Ascending aorta (tissue), 2 donors: ENCODE measurements around the gene ITGBL1. TPM values are rescaled to one million over a fixed set of nuclear protein-coding genes. Genes with fewer than 3 reads are reported as not detected.

ENCODE experiments used
- DNase-seq, 2 donors: peaks; one replicate each; pipeline ENCODE4 v3.0.0-alpha.2; 2019; ENCODE audit warnings: low spot score in 2 of 2
- H3K27ac ChIP-seq, 2 donors: fragments of 200-600 bp; sonication (generic); one replicate each; pipeline ENCODE4 v1.5.1; 2016 to 2017; ENCODE audit warnings: mild to moderate bottlenecking in 1 of 2
- H3K27me3 ChIP-seq: fragments of 200-600 bp; sonication (generic); one replicate; pipeline ENCODE4 v1.5.1; 2017
- H3K36me3 ChIP-seq, 2 donors: fragments of 200-600 bp; sonication (generic); one replicate each; pipeline ENCODE4 v1.5.1; 2016
- H3K4me1 ChIP-seq, 2 donors: fragments of 200-600 bp; sonication (generic); one replicate each; pipeline ENCODE4 v1.5.1; 2016 to 2017; ENCODE audit warnings: mild to moderate bottlenecking in 1 of 2
- H3K4me3 ChIP-seq, 2 donors: fragments of 200-600 bp; sonication (generic); one replicate each; pipeline ENCODE4 v1.5.1; 2016 to 2017; ENCODE audit warnings: mild to moderate bottlenecking in 1 of 2
- H3K9me3 ChIP-seq, 2 donors: fragments of 200-600 bp; sonication (generic); one replicate each; pipeline ENCODE4 v1.5.1; 2016
- intact Hi-C: fragments of 100-400 bp; cut with DNase I; formaldehyde crosslinking; loops from one replicate; pipeline ENCODE4 v1.15.1; 2023
- total RNA-seq: library from RNA; depleted of rRNA; stranded (reverse); fragments of >200 nt; gene quantifications from one replicate; pipeline ENCODE4 v1.1.0, GENCODE V29; 2016
- TF ChIP-seq, protein P1 (sequence below), 3 experiments: fragments of 200-600 bp in 2 of 3; fragments of 450-650 bp in 1 of 3; sonication (generic) in 2 of 3; IDR thresholded peaks; one replicate each; pipeline ENCODE4 v1.5.1; 2016 to 2019; ENCODE audit warnings: antibody characterized with exemption in 3 of 3, mild to moderate bottlenecking in 1 of 3, moderate library complexity in 1 of 3

ITGBL1 gene
- total RNA-seq, 1 donor from 2014 or later = 47.1 TPM

DNA sequence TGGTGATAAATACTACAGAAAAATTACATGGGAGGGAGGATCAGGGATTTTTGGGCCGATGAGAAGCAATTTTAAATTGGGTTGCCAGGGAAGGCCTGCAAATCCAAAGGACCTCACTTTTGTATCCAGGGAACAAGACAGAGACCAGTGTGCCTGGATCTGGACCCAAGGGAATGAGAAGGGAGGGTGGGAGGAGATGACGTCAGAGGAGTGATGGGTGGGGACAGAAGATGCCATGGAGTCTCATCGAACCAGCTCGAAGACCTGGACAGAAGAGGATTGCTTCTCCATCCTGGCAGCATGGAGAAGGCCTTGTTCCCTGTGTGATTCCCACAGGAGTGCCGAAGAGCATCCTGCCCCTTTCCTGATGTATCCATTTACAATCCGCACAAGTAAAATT, 68.9 kb downstream of the ITGBL1 start:
- peak overlapping the region; percentile 35 to 72 for H3K27ac ChIP-seq
- no peak for DNase-seq
- H3K9me3 ChIP-seq = no peaks in the 10 kb centered on the region
- intact Hi-C loops = loop anchor here (10.0 kb wide), 1 partner anchor 1073 kb away; the partner anchor contains the start of gene TPP2
- TF ChIP-seq, protein P1, sequence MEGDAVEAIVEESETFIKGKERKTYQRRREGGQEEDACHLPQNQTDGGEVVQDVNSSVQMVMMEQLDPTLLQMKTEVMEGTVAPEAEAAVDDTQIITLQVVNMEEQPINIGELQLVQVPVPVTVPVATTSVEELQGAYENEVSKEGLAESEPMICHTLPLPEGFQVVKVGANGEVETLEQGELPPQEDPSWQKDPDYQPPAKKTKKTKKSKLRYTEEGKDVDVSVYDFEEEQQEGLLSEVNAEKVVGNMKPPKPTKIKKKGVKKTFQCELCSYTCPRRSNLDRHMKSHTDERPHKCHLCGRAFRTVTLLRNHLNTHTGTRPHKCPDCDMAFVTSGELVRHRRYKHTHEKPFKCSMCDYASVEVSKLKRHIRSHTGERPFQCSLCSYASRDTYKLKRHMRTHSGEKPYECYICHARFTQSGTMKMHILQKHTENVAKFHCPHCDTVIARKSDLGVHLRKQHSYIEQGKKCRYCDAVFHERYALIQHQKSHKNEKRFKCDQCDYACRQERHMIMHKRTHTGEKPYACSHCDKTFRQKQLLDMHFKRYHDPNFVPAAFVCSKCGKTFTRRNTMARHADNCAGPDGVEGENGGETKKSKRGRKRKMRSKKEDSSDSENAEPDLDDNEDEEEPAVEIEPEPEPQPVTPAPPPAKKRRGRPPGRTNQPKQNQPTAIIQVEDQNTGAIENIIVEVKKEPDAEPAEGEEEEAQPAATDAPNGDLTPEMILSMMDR (IDR thresholded peaks at IDR 0.05) = no peak
- H3K27me3 ChIP-seq = no peaks in the 10 kb centered on the region
- H3K4me1 ChIP-seq = peaks cover 0 to 22% of the 10 kb centered on the region in 2 donors
- no peak overlapping the region for H3K4me3 ChIP-seq
- no peaks in the 10 kb centered on the region for H3K36me3 ChIP-seq

DNA sequence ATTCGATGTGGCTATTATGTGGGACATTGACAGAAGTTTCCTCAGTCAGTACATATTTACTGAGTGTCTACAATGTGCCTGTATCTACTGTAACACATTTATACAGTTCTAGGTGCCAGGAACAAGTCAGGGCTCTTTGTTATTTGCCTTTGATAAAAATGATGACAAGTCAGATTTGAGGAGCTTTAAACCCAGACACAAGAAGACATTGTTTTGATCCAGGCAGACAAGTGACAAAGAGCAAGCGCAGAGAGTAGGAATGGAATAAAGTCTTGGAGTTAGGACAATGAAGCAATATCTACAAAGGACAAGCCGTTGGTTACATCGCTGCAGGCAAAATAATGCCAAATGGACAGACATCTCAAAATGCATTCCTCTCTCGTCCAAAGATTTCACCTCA, 70.1 kb downstream of the ITGBL1 start:
- H3K4me3 ChIP-seq = no peak overlapping the region
- H3K36me3 ChIP-seq = no peaks in the 10 kb centered on the region
- H3K27ac ChIP-seq = peak overlapping the region; percentile 46 to 72
- H3K27me3 ChIP-seq = no peaks in the 10 kb centered on the region
- no peak for DNase-seq
- H3K4me1 ChIP-seq = peaks cover 0 to 28% of the 10 kb centered on the region in 2 donors
- TF ChIP-seq, protein P1 (IDR thresholded peaks at IDR 0.05) = no peak
- H3K9me3 ChIP-seq = no peaks in the 10 kb centered on the region
- intact Hi-C loops = loop anchor here (10.0 kb wide), 1 partner anchor 1072 kb away; the partner anchor contains the start of gene TPP2

DNA sequence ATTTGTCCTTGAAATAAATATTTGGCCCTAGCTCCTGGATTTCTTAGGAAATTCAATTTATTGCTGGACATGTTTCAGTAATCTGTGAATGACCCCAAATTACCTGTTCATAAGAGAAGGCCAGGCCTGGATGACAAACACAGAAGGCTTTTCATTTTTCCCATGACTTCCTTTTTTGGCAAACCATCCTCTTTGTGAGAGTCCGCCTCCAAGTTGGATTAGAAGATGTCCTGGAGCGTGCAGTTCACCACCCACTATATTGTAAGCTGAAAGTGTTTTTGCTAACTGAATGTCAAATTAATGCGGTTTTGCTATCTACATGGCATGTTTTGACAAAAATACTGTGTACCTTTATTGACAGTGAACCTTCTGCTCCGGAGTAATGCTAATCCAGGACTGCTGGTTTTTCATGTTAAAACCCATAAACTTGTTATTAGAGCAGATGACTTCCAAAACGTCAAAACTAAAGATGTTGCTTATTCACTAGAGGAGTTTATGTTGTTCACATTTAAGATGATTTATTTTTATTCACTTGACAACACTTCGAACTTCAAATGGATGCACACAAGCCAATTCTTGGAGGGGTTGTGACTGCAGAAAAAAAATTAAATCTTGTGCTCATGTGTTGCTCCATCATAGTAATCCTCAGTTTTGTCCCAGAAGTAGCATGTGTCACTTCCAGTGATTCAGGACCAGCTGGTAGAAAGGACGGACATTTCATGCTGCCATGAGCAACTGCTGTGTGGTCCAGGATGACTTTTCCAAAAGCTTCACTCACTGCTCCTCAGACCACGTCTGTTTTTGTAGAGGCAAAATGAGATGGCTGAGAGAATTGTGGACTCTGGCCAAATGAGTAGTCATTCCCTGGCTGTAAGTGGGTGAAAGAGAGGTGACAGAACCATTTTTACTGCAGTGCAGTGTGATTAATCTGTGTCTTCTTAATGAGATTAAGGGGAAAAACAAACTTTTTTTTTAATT, 71.0 kb downstream of the ITGBL1 start:
- intact Hi-C loops = loop anchor here (10.0 kb wide), 1 partner anchor 1071 kb away; the partner anchor contains the start of gene TPP2
- Histone ChIP-seq H3K27ac (peak overlapping the region; percentile 46 to 72), H3K27me3 (no peaks in the 10 kb centered on the region), H3K4me3 (no peak overlapping the region), H3K4me1 (peaks cover 0 to 35% of the 10 kb centered on the region in 2 donors), H3K9me3 (no peaks in the 10 kb centered on the region), H3K36me3 (no peaks in the 10 kb centered on the region)
- TF ChIP-seq, protein P1 (IDR thresholded peaks at IDR 0.05) = no peak
- peak; percentile 40 to 85 for DNase-seq

DNA sequence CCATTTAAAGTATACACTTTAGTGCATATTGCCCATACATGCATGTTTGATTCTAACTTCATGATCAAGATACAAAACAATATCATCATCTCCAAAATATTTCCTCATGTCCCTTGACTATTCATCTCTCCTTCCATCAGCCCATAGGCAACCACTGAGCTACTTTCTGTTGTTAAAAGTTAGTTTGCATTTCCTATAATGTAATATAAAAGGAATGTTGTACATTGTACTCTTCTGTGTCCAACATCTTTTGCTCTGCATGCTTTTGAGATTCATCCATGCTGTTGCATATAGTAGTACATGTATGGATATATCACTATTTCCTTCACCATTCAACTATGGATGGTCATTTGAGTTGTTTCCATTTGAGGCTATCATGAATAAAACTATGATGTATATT, 74.7 kb downstream of the ITGBL1 start:
- intact Hi-C loops = loop anchor here (10.0 kb wide), 1 partner anchor 1068 kb away; the partner anchor contains the start of gene TPP2
- DNase-seq = no peak
- TF ChIP-seq, protein P1 (IDR thresholded peaks at IDR 0.05) = no peak
- Histone ChIP-seq H3K27me3 (no peaks in the 10 kb centered on the region), H3K4me3 (no peak overlapping the region), H3K36me3 (no peaks in the 10 kb centered on the region), H3K4me1 (peaks cover 0 to 45% of the 10 kb centered on the region in 2 donors), H3K9me3 (no peaks in the 10 kb centered on the region), H3K27ac (peak overlapping the region in 1 of 2 donors; percentile 46)

DNA sequence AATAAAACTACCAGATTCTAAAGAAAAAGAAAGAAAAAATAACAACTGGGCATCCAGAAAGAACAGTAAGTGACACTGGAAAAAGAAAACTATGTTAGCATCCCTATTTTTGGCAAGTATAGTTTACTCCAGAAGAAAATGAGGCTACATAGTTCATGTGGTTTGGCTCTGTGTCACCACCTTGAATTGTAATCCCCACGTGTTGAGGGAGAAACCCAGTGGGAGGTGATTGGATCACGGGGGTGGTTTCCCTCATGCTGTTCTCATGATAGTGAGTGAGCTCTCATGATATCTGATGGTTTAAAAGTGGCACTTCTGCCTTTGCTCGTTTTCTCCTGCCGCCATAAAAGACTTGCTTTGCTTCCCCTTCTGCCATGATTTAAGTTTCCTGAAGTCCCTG, 76.9 kb downstream of the ITGBL1 start:
- peak; percentile 38 to 74 for DNase-seq
- Histone ChIP-seq H3K36me3 (no peaks in the 10 kb centered on the region), H3K4me1 (peaks cover 0 to 55% of the 10 kb centered on the region in 2 donors), H3K9me3 (no peaks in the 10 kb centered on the region), H3K4me3 (peak overlapping the region in 1 of 2 donors; percentile 1), H3K27ac (peak overlapping the region; percentile 2 to 76), H3K27me3 (no peaks in the 10 kb centered on the region)
- intact Hi-C loops = loop anchor here (10.0 kb wide), 1 partner anchor 1065 kb away; the partner anchor contains the start of gene TPP2
- TF ChIP-seq, protein P1 (IDR thresholded peaks at IDR 0.05) = no peak
